Suprapubic skin (tissue), 4 donors: ENCODE data around the gene TAF4B.
"Not testable (repeated sequence)": the region's sequence is repeated elsewhere in the genome, so short reads cannot be mapped to it uniquely, and the experiment has no call there.

Source experiments
- POLR2A ChIP-seq, 2 donors: fragments of 450-650 bp; IDR thresholded peaks; one replicate each; pipeline ENCODE4 v1.6.1; 2017; ENCODE audit warnings: antibody characterized with exemption in 2 of 2, mild to moderate bottlenecking in 2 of 2, moderate library complexity in 2 of 2
- POLR2AphosphoS5 ChIP-seq, 3 donors: sonication (generic); formaldehyde crosslinking; IDR thresholded peaks; one replicate each; pipeline ENCODE4 v1.6.1; 2017; ENCODE audit warnings: antibody characterized with exemption in 3 of 3
- TF ChIP-seq, protein P1 (sequence below), 2 donors: fragments of 200-600 bp in 1 of 2; fragments of 450-650 bp in 1 of 2; sonication (generic) in 1 of 2; IDR thresholded peaks; one replicate each; pipeline ENCODE4 v1.5.1; 2016 to 2019; ENCODE audit warnings: antibody characterized with exemption in 2 of 2, mild to moderate bottlenecking in 1 of 2, moderate library complexity in 1 of 2

- TF ChIP-seq POLR2A, POLR2AphosphoS5 (IDR thresholded peaks at IDR 0.05): not testable (repeated sequence)
- TF ChIP-seq, protein P1, sequence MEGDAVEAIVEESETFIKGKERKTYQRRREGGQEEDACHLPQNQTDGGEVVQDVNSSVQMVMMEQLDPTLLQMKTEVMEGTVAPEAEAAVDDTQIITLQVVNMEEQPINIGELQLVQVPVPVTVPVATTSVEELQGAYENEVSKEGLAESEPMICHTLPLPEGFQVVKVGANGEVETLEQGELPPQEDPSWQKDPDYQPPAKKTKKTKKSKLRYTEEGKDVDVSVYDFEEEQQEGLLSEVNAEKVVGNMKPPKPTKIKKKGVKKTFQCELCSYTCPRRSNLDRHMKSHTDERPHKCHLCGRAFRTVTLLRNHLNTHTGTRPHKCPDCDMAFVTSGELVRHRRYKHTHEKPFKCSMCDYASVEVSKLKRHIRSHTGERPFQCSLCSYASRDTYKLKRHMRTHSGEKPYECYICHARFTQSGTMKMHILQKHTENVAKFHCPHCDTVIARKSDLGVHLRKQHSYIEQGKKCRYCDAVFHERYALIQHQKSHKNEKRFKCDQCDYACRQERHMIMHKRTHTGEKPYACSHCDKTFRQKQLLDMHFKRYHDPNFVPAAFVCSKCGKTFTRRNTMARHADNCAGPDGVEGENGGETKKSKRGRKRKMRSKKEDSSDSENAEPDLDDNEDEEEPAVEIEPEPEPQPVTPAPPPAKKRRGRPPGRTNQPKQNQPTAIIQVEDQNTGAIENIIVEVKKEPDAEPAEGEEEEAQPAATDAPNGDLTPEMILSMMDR (IDR thresholded peaks at IDR 0.05): not testable (repeated sequence)
Observed at GRCh38 chr18:26381555-26381954, 155.3 kb downstream of the TAF4B start.
